GM21447 (cell line): ENCODE results near the gene TULP1.

Experiments
- ATAC-seq: cut with Tn5 transposase; IDR thresholded peaks from one replicate; pipeline ENCODE4 v1.9.1; 2021; ENCODE audit not compliant: unreplicated experiment

The TULP1 gene

GRCh38 chr6:35497571-35498421, 14.9 kb downstream of the TULP1 start:
- ATAC-seq = no peak

GRCh38 chr6:35496841-35497570, 15.7 kb downstream of the TULP1 start, which contains the start of gene TEAD3:
TEAD3 (minus strand) TSS chr6:35497079.
- ATAC-seq = no peak

GRCh38 chr6:35496036-35496840, 16.5 kb downstream of the TULP1 start:
- ATAC-seq = no peak

GRCh38 chr6:35495258-35496035, 17.2 kb downstream of the TULP1 start:
- ATAC-seq = no peak

GRCh38 chr6:35494161-35494563, 18.5 kb downstream of the TULP1 start:
- ATAC-seq = no peak

GRCh38 chr6:35493307-35493983, 19.3 kb downstream of the TULP1 start:
- no peak for ATAC-seq

- no peak for ATAC-seq
These were observed 19.8 kb downstream of the TULP1 start for GRCh38 chr6:35492974-35493284.

GRCh38 chr6:35492258-35492973, 20.3 kb downstream of the TULP1 start:
- ATAC-seq = no peak

GRCh38 chr6:35491558-35492257, 21.0 kb downstream of the TULP1 start:
- no peak for ATAC-seq

- ATAC-seq = no peak
These were observed 21.7 kb downstream of the TULP1 start for GRCh38 chr6:35490821-35491557.

GRCh38 chr6:35489995-35490791, 22.5 kb downstream of the TULP1 start:
- no peak for ATAC-seq

- no peak for ATAC-seq
These were observed 23.6 kb downstream of the TULP1 start for GRCh38 chr6:35489066-35489465.

- no peak for ATAC-seq
These were observed 24.2 kb downstream of the TULP1 start for GRCh38 chr6:35488517-35488862.

GRCh38 chr6:35487658-35488516, 24.8 kb downstream of the TULP1 start:
- ATAC-seq = no peak

- ATAC-seq = no peak
These were observed 26.4 kb downstream of the TULP1 start for GRCh38 chr6:35486005-35486925.
